AG10803 (cell line): ENCODE data around the gene CDS2.
A peak's percentile ranks its signal among the peaks of the same experiment; 100 is the strongest.

Source experiments
- DNase-seq: peaks from one replicate; pipeline ENCODE4 v3.0.0; 2010; ENCODE audit warnings: low read depth
- H3K4me3 ChIP-seq: 2 replicates; pipeline ENCODE4 v1.5.1; 2011; ENCODE audit warnings: mild to moderate bottlenecking, low read length, control low read depth
- CTCF ChIP-seq: conservative IDR thresholded peaks from 2 replicates; pipeline ENCODE4 v1.5.1; 2011; ENCODE audit warnings: mild to moderate bottlenecking, low read length, control low read depth, inconsistent platforms

Gene CDS2

DNA sequence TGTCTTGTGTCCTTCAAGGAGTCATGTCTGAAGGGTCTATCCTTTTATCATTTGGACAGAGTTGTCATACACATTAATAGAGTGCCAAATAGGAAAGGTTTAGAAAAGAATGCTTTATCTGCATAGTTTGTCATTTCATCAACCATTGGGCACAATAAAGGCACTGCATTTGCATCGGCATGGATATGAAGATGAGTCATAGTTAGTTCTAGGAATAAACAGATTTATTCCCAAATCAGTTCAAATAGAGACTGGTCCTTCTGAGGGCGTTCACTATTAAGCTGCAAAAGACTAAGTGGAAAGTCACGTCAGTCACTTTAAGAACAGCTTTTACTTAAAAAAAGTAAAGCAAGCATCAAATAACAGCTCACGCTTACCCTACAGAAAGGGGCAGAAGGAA, 90.8 kb downstream of the CDS2 start:
- H3K4me3 ChIP-seq, result no peak overlapping the region
- TF ChIP-seq CTCF, result no peak
- no peak for DNase-seq

- no peak for TF ChIP-seq CTCF
- no peak overlapping the region for H3K4me3 ChIP-seq
These were observed 93.7 kb downstream of the CDS2 start for GRCh38 chr20:5220321-5221060.

GRCh38 chr20:5221061-5221430, 94.2 kb downstream of the CDS2 start:
- no peak overlapping the region for H3K4me3 ChIP-seq
- no peak for TF ChIP-seq CTCF
- DNase-seq, result no peak

More at GRCh38 chr20:5220321-5221060, 93.7 kb downstream of the CDS2 start:
- peak; percentile 13 for DNase-seq

- peak; percentile 94 for TF ChIP-seq CTCF
- H3K4me3 ChIP-seq, result no peak overlapping the region
- peak; percentile 69 for DNase-seq
These were observed 96.3 kb downstream of the CDS2 start for GRCh38 chr20:5222919-5223634.

GRCh38 chr20:5230544-5230943, 103.7 kb downstream of the CDS2 start:
- no peak for DNase-seq
- TF ChIP-seq CTCF, result no peak
- no peak overlapping the region for H3K4me3 ChIP-seq

DNA sequence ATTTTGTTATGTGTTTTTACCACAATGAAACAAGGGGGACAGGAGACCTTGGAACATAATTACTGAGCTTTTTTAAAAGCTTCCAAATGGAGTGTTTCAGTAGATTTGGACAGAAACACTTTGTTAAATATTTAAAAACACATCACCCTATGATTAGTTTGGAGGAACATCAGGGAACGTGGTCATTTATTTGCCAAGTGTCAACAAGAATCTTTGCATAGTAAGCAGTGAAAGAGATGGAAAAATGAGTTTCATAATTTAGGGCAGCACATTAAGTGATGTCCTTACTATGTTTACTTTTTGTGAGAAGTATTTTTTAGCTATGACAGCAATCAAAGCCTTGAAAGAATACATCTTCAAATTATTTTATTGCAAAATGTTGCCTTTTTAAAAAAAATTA, 107.3 kb downstream of the CDS2 start:
- no peak for TF ChIP-seq CTCF
- H3K4me3 ChIP-seq, result no peak overlapping the region
- no peak for DNase-seq

- DNase-seq, result no peak
- H3K4me3 ChIP-seq, result no peak overlapping the region
- no peak for TF ChIP-seq CTCF
These were observed 108.2 kb downstream of the CDS2 start for GRCh38 chr20:5234978-5235377.
